ENCODE results near the gene CRELD2.

The CRELD2 gene

GRCh38 chr22:49885881-49886280, 32.6 kb upstream of the CRELD2 start:
- Mint-ChIP-seq H3K9me3 (peaks cover 57% of the 10 kb centered on the region), H3K36me3 (ENCODE audit: low read depth) (peaks cover 96% of the 10 kb centered on the region), H3K4me1 (peaks cover 11% of the 10 kb centered on the region), H3K4me3 (no peak overlapping the region), H3K27ac (no peak overlapping the region), H3K27me3 (ENCODE audit: low read depth) (no peaks in the 10 kb centered on the region)
- TF ChIP-seq CTCF (IDR thresholded peaks at IDR 0.05; ENCODE audit: unreplicated experiment in 3 of 3) = no peak

DNA sequence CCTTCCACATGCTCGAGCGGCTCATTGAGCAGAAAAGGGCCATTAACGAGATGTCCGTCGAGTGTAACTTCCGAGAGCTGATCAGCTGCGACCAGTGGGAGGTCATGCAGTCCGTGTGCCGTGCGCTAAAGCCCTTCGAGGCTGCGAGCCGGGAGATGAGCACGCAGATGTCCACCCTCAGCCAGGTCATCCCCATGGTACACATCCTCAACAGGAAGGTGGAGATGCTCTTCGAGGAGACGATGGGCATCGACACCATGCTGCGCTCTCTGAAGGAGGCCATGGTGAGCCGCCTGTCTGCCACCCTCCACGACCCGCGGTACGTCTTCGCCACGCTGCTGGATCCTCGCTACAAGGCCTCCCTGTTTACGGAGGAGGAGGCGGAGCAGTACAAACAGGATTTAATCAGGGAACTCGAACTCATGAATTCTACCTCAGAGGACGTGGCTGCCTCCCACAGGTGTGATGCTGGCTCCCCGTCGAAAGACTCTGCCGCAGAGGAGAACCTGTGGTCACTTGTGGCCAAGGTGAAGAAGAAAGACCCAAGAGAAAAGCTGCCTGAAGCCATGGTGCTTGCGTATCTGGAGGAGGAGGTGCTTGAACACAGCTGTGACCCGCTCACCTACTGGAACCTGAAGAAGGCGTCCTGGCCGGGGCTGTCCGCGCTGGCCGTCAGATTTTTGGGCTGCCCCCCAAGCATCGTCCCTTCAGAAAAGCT, 31.9 kb upstream of the CRELD2 start:
- H3K27ac Mint-ChIP-seq = no peak overlapping the region
- peaks cover 99% of the 10 kb centered on the region for H3K36me3 Mint-ChIP-seq (ENCODE audit: low read depth)
- no peak overlapping the region for H3K4me3 Mint-ChIP-seq
- no peaks in the 10 kb centered on the region for H3K27me3 Mint-ChIP-seq (ENCODE audit: low read depth)
- no peak for TF ChIP-seq CTCF (IDR thresholded peaks at IDR 0.05; ENCODE audit: unreplicated experiment in 3 of 3)
- peaks cover 11% of the 10 kb centered on the region for H3K4me1 Mint-ChIP-seq
- peaks cover 61% of the 10 kb centered on the region for H3K9me3 Mint-ChIP-seq

DNA sequence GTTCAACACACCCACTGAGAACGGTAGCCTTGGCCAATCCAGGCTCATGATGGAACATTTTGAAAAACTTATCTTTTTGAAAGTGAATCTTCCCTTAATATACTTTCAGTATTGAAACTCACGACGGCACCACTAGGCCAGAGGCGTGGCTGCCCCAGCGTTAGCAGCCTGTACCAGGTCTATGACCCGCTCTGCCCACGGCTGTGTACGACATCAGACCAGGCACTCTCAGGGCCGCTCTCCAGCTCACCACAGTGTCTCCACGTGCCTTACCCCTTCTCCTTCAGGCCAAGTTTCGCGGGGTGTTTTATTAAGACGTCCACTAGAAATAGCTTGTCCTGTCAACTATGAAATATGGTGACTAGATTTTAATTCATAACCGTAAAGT, 31.4 kb upstream of the CRELD2 start:
- no peak for TF ChIP-seq CTCF (IDR thresholded peaks at IDR 0.05; ENCODE audit: unreplicated experiment in 3 of 3)
- no peak overlapping the region for H3K4me3 Mint-ChIP-seq
- H3K4me1 Mint-ChIP-seq = peaks cover 11% of the 10 kb centered on the region
- H3K27ac Mint-ChIP-seq = no peak overlapping the region
- H3K9me3 Mint-ChIP-seq = peaks cover 59% of the 10 kb centered on the region
- H3K27me3 Mint-ChIP-seq (ENCODE audit: low read depth) = no peaks in the 10 kb centered on the region
- H3K36me3 Mint-ChIP-seq (ENCODE audit: low read depth) = peaks cover 99% of the 10 kb centered on the region

GRCh38 chr22:49887702-49888101, 30.7 kb upstream of the CRELD2 start:
- TF ChIP-seq CTCF (IDR thresholded peaks at IDR 0.05; ENCODE audit: unreplicated experiment in 3 of 3) = no peak
- Mint-ChIP-seq H3K27ac (no peak overlapping the region), H3K9me3 (peaks cover 54% of the 10 kb centered on the region), H3K4me3 (no peak overlapping the region), H3K4me1 (peaks cover 11% of the 10 kb centered on the region), H3K36me3 (ENCODE audit: low read depth) (peaks cover 100% of the 10 kb centered on the region), H3K27me3 (ENCODE audit: low read depth) (no peaks in the 10 kb centered on the region)

GRCh38 chr22:49889071-49889470, 29.4 kb upstream of the CRELD2 start:
- peaks cover 53% of the 10 kb centered on the region for H3K9me3 Mint-ChIP-seq
- H3K4me3 Mint-ChIP-seq = no peak overlapping the region
- H3K27me3 Mint-ChIP-seq (ENCODE audit: low read depth) = no peaks in the 10 kb centered on the region
- no peak for TF ChIP-seq CTCF (IDR thresholded peaks at IDR 0.05; ENCODE audit: unreplicated experiment in 3 of 3)
- H3K27ac Mint-ChIP-seq = no peak overlapping the region
- H3K4me1 Mint-ChIP-seq = peaks cover 11% of the 10 kb centered on the region
- H3K36me3 Mint-ChIP-seq (ENCODE audit: low read depth) = peaks cover 100% of the 10 kb centered on the region

DNA sequence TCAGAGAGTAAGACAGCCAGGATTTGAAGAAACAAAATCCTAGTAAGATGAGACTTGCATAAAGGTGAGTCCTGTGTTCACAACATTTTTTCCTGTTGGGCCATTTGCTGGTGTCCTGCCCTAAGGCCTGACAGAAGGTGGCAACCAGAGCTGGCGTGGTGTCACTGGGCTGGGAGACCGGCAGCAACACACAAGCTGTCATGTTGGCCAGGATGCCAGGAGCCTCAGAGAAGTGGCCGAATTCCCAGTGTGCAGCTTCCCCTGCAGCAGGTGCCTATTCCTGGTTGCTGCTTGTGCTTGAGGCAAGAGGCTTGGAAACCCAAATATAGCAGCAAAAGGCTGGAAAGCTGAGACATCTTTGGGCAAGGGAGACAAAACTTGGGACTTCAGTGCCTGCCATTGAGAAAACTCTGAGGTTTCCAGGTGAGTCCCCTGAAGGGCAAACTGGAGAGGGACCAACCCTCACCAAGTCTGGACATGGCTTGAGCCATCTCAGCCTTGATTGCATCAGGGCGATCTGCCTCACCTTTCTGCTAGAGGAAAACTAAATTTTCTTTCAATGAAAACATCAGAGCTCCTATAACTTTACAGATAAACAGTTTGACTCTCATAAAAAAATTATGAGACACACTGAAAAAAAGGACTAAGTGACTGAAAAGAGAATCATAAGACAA, 26.1 kb upstream of the CRELD2 start:
- Mint-ChIP-seq H3K4me1 (peaks cover 6% of the 10 kb centered on the region), H3K9me3 (peaks cover 50% of the 10 kb centered on the region), H3K4me3 (no peak overlapping the region), H3K36me3 (ENCODE audit: low read depth) (peaks cover 95% of the 10 kb centered on the region), H3K27me3 (ENCODE audit: low read depth) (no peaks in the 10 kb centered on the region), H3K27ac (no peak overlapping the region)
- TF ChIP-seq CTCF (IDR thresholded peaks at IDR 0.05; ENCODE audit: unreplicated experiment in 3 of 3) = no peak

All from nephron (organoid).